ENCODE data around the gene RHOXF2.
A peak's percentile ranks its signal among the peaks of the same experiment; 100 is the strongest.

The RHOXF2 gene

DNA sequence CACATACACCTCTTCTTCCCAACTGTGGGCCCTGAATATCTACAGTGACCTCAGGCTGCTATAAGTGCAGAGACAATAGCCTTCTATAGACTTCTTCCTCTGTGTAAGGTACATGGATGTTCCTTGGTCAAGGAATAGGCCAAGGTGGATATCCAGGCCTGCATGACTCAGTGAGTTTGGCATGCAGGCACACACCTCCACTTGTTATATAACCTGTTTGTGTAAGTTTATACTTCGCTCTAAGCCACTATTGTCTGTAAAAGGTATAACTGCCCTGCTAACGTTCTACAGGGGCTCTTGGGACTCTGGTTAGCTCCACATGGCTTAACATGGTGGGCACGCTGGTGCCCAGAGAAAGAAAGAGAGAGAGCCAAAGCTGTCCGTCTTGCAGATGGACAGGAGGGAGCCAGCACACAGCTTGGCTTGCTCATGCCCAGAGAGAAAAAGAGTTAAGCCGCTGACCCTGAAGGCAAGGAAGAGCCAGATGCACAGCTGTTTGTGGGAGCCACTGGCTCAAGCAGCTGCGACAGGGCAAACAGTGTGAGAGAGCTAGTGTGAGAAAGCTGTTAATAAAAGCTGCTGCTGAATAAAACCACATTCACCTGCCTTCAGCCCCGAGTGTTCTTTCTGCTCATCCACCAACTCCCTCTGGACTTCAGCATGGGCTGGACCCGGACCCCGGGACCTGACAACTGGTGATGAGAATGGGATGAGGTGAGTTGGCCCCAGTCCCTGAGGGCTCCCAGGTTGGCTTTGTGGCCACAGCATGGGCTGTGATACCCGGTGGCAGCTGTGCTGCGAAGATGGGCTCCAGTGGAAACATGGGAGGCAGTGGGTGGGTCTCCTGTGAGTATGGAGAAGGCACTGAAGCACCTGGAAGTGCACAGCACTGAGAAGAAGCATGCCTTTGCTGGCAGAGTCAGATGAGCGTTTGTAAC lies 47.7 kb downstream of the RHOXF2 start:
- H3K27me3 ChIP-seq (ENCODE audit: control insufficient read depth, low read length), result no peaks in the 10 kb centered on the region
- no peaks in the 10 kb centered on the region for H3K36me3 ChIP-seq (ENCODE audit: control insufficient read depth, low read length)
- TF ChIP-seq, protein P1, sequence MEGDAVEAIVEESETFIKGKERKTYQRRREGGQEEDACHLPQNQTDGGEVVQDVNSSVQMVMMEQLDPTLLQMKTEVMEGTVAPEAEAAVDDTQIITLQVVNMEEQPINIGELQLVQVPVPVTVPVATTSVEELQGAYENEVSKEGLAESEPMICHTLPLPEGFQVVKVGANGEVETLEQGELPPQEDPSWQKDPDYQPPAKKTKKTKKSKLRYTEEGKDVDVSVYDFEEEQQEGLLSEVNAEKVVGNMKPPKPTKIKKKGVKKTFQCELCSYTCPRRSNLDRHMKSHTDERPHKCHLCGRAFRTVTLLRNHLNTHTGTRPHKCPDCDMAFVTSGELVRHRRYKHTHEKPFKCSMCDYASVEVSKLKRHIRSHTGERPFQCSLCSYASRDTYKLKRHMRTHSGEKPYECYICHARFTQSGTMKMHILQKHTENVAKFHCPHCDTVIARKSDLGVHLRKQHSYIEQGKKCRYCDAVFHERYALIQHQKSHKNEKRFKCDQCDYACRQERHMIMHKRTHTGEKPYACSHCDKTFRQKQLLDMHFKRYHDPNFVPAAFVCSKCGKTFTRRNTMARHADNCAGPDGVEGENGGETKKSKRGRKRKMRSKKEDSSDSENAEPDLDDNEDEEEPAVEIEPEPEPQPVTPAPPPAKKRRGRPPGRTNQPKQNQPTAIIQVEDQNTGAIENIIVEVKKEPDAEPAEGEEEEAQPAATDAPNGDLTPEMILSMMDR (IDR thresholded peaks at IDR 0.05; ENCODE audit: low read depth, low read length, poor library complexity, severe bottlenecking), result no peak
- TF ChIP-seq EZH2phosphoT487 (IDR thresholded peaks at IDR 0.05; ENCODE audit: borderline replicate concordance, low read length), result no peak
- no peaks in the 10 kb centered on the region for H3K4me1 ChIP-seq (ENCODE audit: control insufficient read depth, low read length)
- no peaks in the 10 kb centered on the region for H3K9me3 ChIP-seq (ENCODE audit: control insufficient read depth, insufficient read depth, low read length)
- no peak overlapping the region for H3K4me3 ChIP-seq (ENCODE audit: low read length)
- H3K27ac ChIP-seq (ENCODE audit: low read depth, low read length), result no peak overlapping the region
- H3K4me2 ChIP-seq (ENCODE audit: low read length), result no peak overlapping the region
- H3K79me2 ChIP-seq (ENCODE audit: control insufficient read depth, low read length), result no peaks in the 10 kb centered on the region
- H3K9me2 ChIP-seq (replicated peaks; ENCODE audit: control insufficient read depth, low read length), result no peaks in the 10 kb centered on the region
- no peaks in the 10 kb centered on the region for H4K20me1 ChIP-seq (ENCODE audit: control insufficient read depth, insufficient read depth, low read depth, low read length)
- H3F3A ChIP-seq (ENCODE audit: control insufficient read depth, insufficient read depth), result no peaks in the 10 kb centered on the region

DNA sequence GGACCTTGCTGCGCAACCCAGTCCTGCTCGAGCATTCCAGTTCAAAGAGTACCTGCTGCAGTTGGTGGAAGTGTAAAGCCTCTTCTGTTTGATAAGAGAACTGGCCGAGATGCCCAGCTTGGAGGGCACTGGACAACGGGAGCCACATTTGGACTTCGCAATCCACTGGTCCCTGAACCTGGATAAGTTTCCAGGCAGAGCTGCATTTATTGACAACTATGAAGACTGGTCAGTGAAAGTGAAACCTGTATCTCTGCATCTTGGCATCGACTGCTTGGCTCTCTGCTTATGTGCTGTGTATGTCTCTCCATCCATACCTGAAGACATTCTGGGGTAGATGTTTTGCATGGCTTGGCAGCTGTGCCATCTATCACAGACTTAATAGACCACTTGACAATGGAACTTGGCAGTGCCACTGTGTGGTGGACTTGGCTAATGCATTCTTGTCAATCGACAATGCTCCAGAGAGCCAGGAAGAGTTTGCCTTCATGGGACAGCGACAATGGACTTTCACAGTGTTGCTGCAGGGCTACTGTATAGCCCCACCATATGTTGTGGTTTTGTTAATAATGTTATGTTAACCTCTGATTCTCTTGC lies 48.7 kb downstream of the RHOXF2 start:
- Histone ChIP-seq H3K4me2 (ENCODE audit: low read length) (no peak overlapping the region), H3K27me3 (ENCODE audit: control insufficient read depth, low read length) (no peaks in the 10 kb centered on the region), H3K9me3 (ENCODE audit: control insufficient read depth, insufficient read depth, low read length) (no peaks in the 10 kb centered on the region), H3K27ac (ENCODE audit: low read depth, low read length) (no peak overlapping the region), H3F3A (ENCODE audit: control insufficient read depth, insufficient read depth) (no peaks in the 10 kb centered on the region), H3K79me2 (ENCODE audit: control insufficient read depth, low read length) (no peaks in the 10 kb centered on the region), H3K9me2 (replicated peaks; ENCODE audit: control insufficient read depth, low read length) (no peaks in the 10 kb centered on the region), H3K36me3 (ENCODE audit: control insufficient read depth, low read length) (no peaks in the 10 kb centered on the region), H4K20me1 (ENCODE audit: control insufficient read depth, insufficient read depth, low read depth, low read length) (no peaks in the 10 kb centered on the region), H3K4me3 (ENCODE audit: low read length) (no peak overlapping the region), H3K4me1 (ENCODE audit: control insufficient read depth, low read length) (no peaks in the 10 kb centered on the region)
- TF ChIP-seq EZH2phosphoT487 (IDR thresholded peaks at IDR 0.05; ENCODE audit: borderline replicate concordance, low read length), result no peak
- TF ChIP-seq, protein P1 (IDR thresholded peaks at IDR 0.05; ENCODE audit: low read depth, low read length, poor library complexity, severe bottlenecking), result no peak

DNA sequence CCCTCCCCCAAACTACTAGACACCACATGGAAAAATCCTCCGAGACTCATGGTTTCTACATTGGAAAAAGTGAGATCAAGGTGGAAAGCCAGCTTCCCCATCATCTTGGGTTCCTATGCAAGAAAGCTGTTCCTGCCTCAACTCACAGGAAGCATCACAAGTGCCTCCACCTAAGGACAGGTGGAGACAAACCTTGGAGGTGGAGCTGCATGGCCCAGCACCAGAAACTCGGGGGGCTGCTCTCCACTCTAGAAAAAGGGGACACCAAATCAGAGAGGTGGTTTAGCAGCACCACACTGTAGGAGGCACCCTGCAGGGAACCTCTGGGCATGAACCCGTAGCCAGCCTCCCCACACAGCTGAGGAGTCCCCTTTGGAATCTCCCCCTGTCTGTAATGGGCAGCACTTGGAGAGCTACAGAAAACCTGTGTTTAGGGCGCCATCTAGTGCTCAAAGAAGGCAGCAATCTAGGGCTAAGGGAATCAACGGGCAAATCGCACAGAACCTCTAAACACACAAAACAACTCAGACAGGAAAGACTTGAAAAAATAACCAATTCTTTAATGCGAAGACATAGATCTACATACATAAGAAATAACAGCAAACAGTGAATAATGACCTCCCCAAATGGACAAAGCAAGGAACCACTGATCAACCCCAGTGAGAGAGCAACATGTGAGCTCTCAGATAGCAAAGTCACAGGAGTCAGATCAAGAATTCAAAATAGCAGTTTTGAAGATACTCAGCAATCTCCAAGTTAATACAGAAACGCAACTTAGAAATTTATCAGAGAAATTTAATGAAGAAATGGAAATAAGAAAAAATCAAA lies 55.2 kb downstream of the RHOXF2 start:
- Histone ChIP-seq H3K36me3 (ENCODE audit: control insufficient read depth, low read length) (no peaks in the 10 kb centered on the region), H3K4me2 (ENCODE audit: low read length) (no peak overlapping the region), H3K27me3 (ENCODE audit: control insufficient read depth, low read length) (no peaks in the 10 kb centered on the region), H3K4me1 (ENCODE audit: control insufficient read depth, low read length) (no peaks in the 10 kb centered on the region), H3K9me2 (replicated peaks; ENCODE audit: control insufficient read depth, low read length) (no peaks in the 10 kb centered on the region), H3K4me3 (ENCODE audit: low read length) (no peak overlapping the region), H3K9me3 (ENCODE audit: control insufficient read depth, insufficient read depth, low read length) (no peaks in the 10 kb centered on the region), H3K27ac (ENCODE audit: low read depth, low read length) (no peak overlapping the region), H4K20me1 (ENCODE audit: control insufficient read depth, insufficient read depth, low read depth, low read length) (no peaks in the 10 kb centered on the region), H3K79me2 (ENCODE audit: control insufficient read depth, low read length) (no peaks in the 10 kb centered on the region), H3F3A (ENCODE audit: control insufficient read depth, insufficient read depth) (no peaks in the 10 kb centered on the region)
- no peak for TF ChIP-seq EZH2phosphoT487 (IDR thresholded peaks at IDR 0.05; ENCODE audit: borderline replicate concordance, low read length)
- TF ChIP-seq, protein P1 (IDR thresholded peaks at IDR 0.05; ENCODE audit: low read depth, low read length, poor library complexity, severe bottlenecking), result peak; percentile 72
